Keratinocyte (primary cell): Measurements from ENCODE around the gene CADM2. TPM values are rescaled to one million over a fixed set of nuclear protein-coding genes. Genes with fewer than 3 reads are reported as not detected.

ENCODE experiments used
- DNase-seq: peaks from one replicate; pipeline ENCODE4 v3.0.0-alpha.2; 2011; ENCODE audit warnings: low read depth, missing footprints, low spot score
- FAIRE-seq: peaks from 2 replicates; lab custom pipeline; 2011; peaks lifted over from hg19 to GRCh38; lab: Jason Lieb, UNC
- H2AFZ ChIP-seq: 2 replicates; pipeline ENCODE4 v1.6.0; 2012; ENCODE audit warnings: low read length, control low read depth, inconsistent platforms; ENCODE audit not compliant: control insufficient read depth
- H3K27ac ChIP-seq: 2 replicates; pipeline ENCODE4 v1.5.1; 2011; ENCODE audit warnings: low read length; ENCODE audit not compliant: control insufficient read depth, insufficient read depth
- H3K27me3 ChIP-seq: 3 replicates; pipeline ENCODE4 v1.6.0; 2011; ENCODE audit warnings: low read length; ENCODE audit not compliant: control insufficient read depth, insufficient read depth; ENCODE audit errors: extremely low read depth
- H3K36me3 ChIP-seq, 2 experiments: 2 replicates in 1 of 2; 3 replicates in 1 of 2; pipeline ENCODE4 v1.5.1; 2011; ENCODE audit warnings: low read length in 2 of 2, mild to moderate bottlenecking in 1 of 2; ENCODE audit not compliant: control insufficient read depth in 2 of 2, insufficient read depth in 2 of 2; ENCODE audit errors: extremely low read depth in 1 of 2
- H3K4me1 ChIP-seq: 3 replicates; pipeline ENCODE4 v1.5.1; 2011; ENCODE audit warnings: low read length; ENCODE audit not compliant: control insufficient read depth, insufficient read depth; ENCODE audit errors: extremely low read depth
- H3K4me2 ChIP-seq: 3 replicates; pipeline ENCODE4 v1.6.0; 2011; ENCODE audit warnings: low read depth, low read length; ENCODE audit not compliant: control insufficient read depth, insufficient read depth; ENCODE audit errors: extremely low read depth
- H3K4me3 ChIP-seq, 3 experiments: fragments of 200-600 bp in 1 of 3; sonication (generic) in 1 of 3; 2 replicates in 2 of 3; 3 replicates in 1 of 3; pipeline ENCODE4 v1.5.1; 2011 to 2016; ENCODE audit warnings: low read length in 3 of 3, mild to moderate bottlenecking in 3 of 3, control low read depth in 2 of 3, inconsistent platforms in 1 of 3, low read depth in 1 of 3, mixed read lengths in 1 of 3, mixed run types in 1 of 3, moderate library complexity in 1 of 3; ENCODE audit not compliant: control insufficient read depth in 2 of 3, insufficient read depth in 2 of 3; ENCODE audit errors: extremely low read depth in 1 of 3
- H3K79me2 ChIP-seq: 2 replicates; pipeline ENCODE4 v1.6.0; 2012; ENCODE audit warnings: low read length; ENCODE audit not compliant: control insufficient read depth, insufficient read depth
- H3K9ac ChIP-seq: 3 replicates; pipeline ENCODE4 v1.6.0; 2011; ENCODE audit warnings: low read length; ENCODE audit not compliant: control insufficient read depth, insufficient read depth; ENCODE audit errors: extremely low read depth
- H3K9me1 ChIP-seq: 3 replicates; pipeline ENCODE4 v1.6.0; 2011; ENCODE audit warnings: low read length; ENCODE audit not compliant: control insufficient read depth, insufficient read depth; ENCODE audit errors: extremely low read depth
- H3K9me3 ChIP-seq: 2 replicates; pipeline ENCODE4 v1.5.1; 2012; ENCODE audit warnings: low read depth, low read length; ENCODE audit not compliant: control insufficient read depth
- H4K20me1 ChIP-seq: 3 replicates; pipeline ENCODE4 v1.6.0; 2011; ENCODE audit warnings: low read length; ENCODE audit not compliant: control insufficient read depth, insufficient read depth; ENCODE audit errors: extremely low read depth
- CTCF ChIP-seq, 3 experiments: IDR thresholded peaks in 1 of 3; conservative IDR thresholded peaks in 1 of 3; optimal IDR thresholded peaks in 1 of 3; 2 replicates in 2 of 3; 3 replicates in 1 of 3; pipeline versions ENCODE3 to v1.5.1; 2011; ENCODE audit warnings: low read length in 3 of 3, mild to moderate bottlenecking in 3 of 3, moderate library complexity in 2 of 3, control low read depth in 1 of 3, inconsistent platforms in 1 of 3; ENCODE audit not compliant: insufficient read depth in 2 of 3; ENCODE audit errors: extremely low read depth in 1 of 3
- EZH2 ChIP-seq: IDR thresholded peaks from one replicate; pipeline ENCODE4 v1.6.1; 2012; ENCODE audit warnings: inconsistent platforms, mild to moderate bottlenecking, low read length, moderate library complexity
- dilution Hi-C: fragments of 300-500 bp; cut with MboI; formaldehyde crosslinking; loops from one replicate; pipeline ENCODE4 v1.7.0; 2020; ENCODE audit warnings: low sequenced_read_pairs; ENCODE audit not compliant: extremely low pct_ligation_motif_present
- polyA plus RNA-seq, 5 experiments: library from polyadenylated mRNA; depleted of rRNA in 3 of 5; stranded (reverse) in 3 of 5; stranded (forward) in 1 of 5; unstranded in 1 of 5; fragments of >200 nt; gene quantifications; 1 replicate in 1 of 5; 2 replicates in 3 of 5; 3 replicates in 1 of 5; pipeline versions ENCODE4 v1.2.1 to v1.2.3, GENCODE V29; 2011 to 2012; ENCODE audit warnings: missing spikeins in 2 of 5, low read depth in 1 of 5, low replicate concordance in 1 of 5

CADM2 gene
- polyA plus RNA-seq, 1 donor (not counting 4 experiments of a cell fraction or from before 2014, with no cell fraction given): not detected

GRCh38 chr3:85780806-85781205, 822.0 kb downstream of the CADM2 start:
- TF ChIP-seq EZH2 (no peak), CTCF (optimal IDR thresholded peaks at IDR 0.05 in 1 of 3, IDR thresholded peaks at IDR 0.05 in 1 of 3, conservative IDR thresholded peaks at IDR 0.05 in 1 of 3; ENCODE audit: extremely low read depth in 1 of 3, insufficient read depth in 2 of 3, low read length in 3 of 3) (no peak)
- Histone ChIP-seq H3K27ac (no peak overlapping the region), H3K9me3 (no peaks in the 10 kb centered on the region), H3K27me3 (no peaks in the 10 kb centered on the region), H3K9me1 (no peaks in the 10 kb centered on the region), H3K36me3 (no peaks in the 10 kb centered on the region), H3K4me1 (no peaks in the 10 kb centered on the region), H3K9ac (no peak overlapping the region), H2AFZ (no peak overlapping the region), H3K4me3 (no peak overlapping the region), H4K20me1 (no peaks in the 10 kb centered on the region), H3K79me2 (no peaks in the 10 kb centered on the region), H3K4me2 (no peak overlapping the region)
- dilution Hi-C loops: no loop called here
- DNase-seq (no peak), FAIRE-seq (no peak)

- FAIRE-seq (no peak), DNase-seq (no peak)
- TF ChIP-seq CTCF (optimal IDR thresholded peaks at IDR 0.05 in 1 of 3, IDR thresholded peaks at IDR 0.05 in 1 of 3, conservative IDR thresholded peaks at IDR 0.05 in 1 of 3; ENCODE audit: extremely low read depth in 1 of 3, insufficient read depth in 2 of 3, low read length in 3 of 3): no peak
- no peak for TF ChIP-seq EZH2
- Histone ChIP-seq H3K27me3 (no peaks in the 10 kb centered on the region), H2AFZ (no peak overlapping the region), H3K4me3 (no peak overlapping the region), H3K79me2 (no peaks in the 10 kb centered on the region), H3K4me2 (no peak overlapping the region), H3K9me3 (no peaks in the 10 kb centered on the region), H4K20me1 (no peaks in the 10 kb centered on the region), H3K9me1 (no peaks in the 10 kb centered on the region), H3K36me3 (no peaks in the 10 kb centered on the region), H3K27ac (no peak overlapping the region), H3K9ac (no peak overlapping the region), H3K4me1 (no peaks in the 10 kb centered on the region)
- dilution Hi-C loops: no loop called here
Observed at GRCh38 chr3:85781806-85782205, 823.0 kb downstream of the CADM2 start.
